ENCODE measurements around the gene KISS1R.

Gene KISS1R

GRCh38 chr19:940591-941291 lies 23.6 kb downstream of the KISS1R start:
- Histone ChIP-seq H3K4me3 (replicated peaks; ENCODE audit: low read depth, low read length) (peak overlapping the region; percentile 51), H3K27me3 (replicated peaks; ENCODE audit: control insufficient read depth, insufficient read depth, low read length) (no peaks in the 10 kb centered on the region), H3K36me3 (ENCODE audit: control insufficient read depth, insufficient read depth, low read length) (peaks cover 36% of the 10 kb centered on the region)
- TF ChIP-seq CTCF (IDR thresholded peaks at IDR 0.05; ENCODE audit: insufficient read depth, low read length, poor library complexity, severe bottlenecking) = no peak
- DNase-seq (ENCODE audit: extremely low read depth, insufficient read length) = no peak

- H3K4me3 ChIP-seq (replicated peaks; ENCODE audit: low read depth, low read length) = peak overlapping the region; percentile 51
- TF ChIP-seq CTCF (IDR thresholded peaks at IDR 0.05; ENCODE audit: insufficient read depth, low read length, poor library complexity, severe bottlenecking) = no peak
- no peaks in the 10 kb centered on the region for H3K27me3 ChIP-seq (replicated peaks; ENCODE audit: control insufficient read depth, insufficient read depth, low read length)
- H3K36me3 ChIP-seq (ENCODE audit: control insufficient read depth, insufficient read depth, low read length) = peaks cover 35% of the 10 kb centered on the region
- DNase-seq (ENCODE audit: extremely low read depth, insufficient read length) = no peak
These were observed 24.4 kb downstream of the KISS1R start for GRCh38 chr19:941292-942132.

GRCh38 chr19:942133-942645 lies 25.1 kb downstream of the KISS1R start:
- no peak for DNase-seq (ENCODE audit: extremely low read depth, insufficient read length)
- TF ChIP-seq CTCF (IDR thresholded peaks at IDR 0.05; ENCODE audit: insufficient read depth, low read length, poor library complexity, severe bottlenecking) = no peak
- no peaks in the 10 kb centered on the region for H3K27me3 ChIP-seq (replicated peaks; ENCODE audit: control insufficient read depth, insufficient read depth, low read length)
- H3K4me3 ChIP-seq (replicated peaks; ENCODE audit: low read depth, low read length) = no peak overlapping the region
- H3K36me3 ChIP-seq (ENCODE audit: control insufficient read depth, insufficient read depth, low read length) = peaks cover 34% of the 10 kb centered on the region

- no peak for TF ChIP-seq CTCF (IDR thresholded peaks at IDR 0.05; ENCODE audit: insufficient read depth, low read length, poor library complexity, severe bottlenecking)
- DNase-seq (ENCODE audit: extremely low read depth, insufficient read length) = no peak
- Histone ChIP-seq H3K36me3 (ENCODE audit: control insufficient read depth, insufficient read depth, low read length) (peaks cover 27% of the 10 kb centered on the region), H3K4me3 (replicated peaks; ENCODE audit: low read depth, low read length) (no peak overlapping the region), H3K27me3 (replicated peaks; ENCODE audit: control insufficient read depth, insufficient read depth, low read length) (no peaks in the 10 kb centered on the region)
These were observed 26.5 kb downstream of the KISS1R start for GRCh38 chr19:943551-944170.

GRCh38 chr19:944171-944567 lies 27.0 kb downstream of the KISS1R start:
- no peak overlapping the region for H3K4me3 ChIP-seq (replicated peaks; ENCODE audit: low read depth, low read length)
- peaks cover 27% of the 10 kb centered on the region for H3K36me3 ChIP-seq (ENCODE audit: control insufficient read depth, insufficient read depth, low read length)
- no peak for TF ChIP-seq CTCF (IDR thresholded peaks at IDR 0.05; ENCODE audit: insufficient read depth, low read length, poor library complexity, severe bottlenecking)
- H3K27me3 ChIP-seq (replicated peaks; ENCODE audit: control insufficient read depth, insufficient read depth, low read length) = no peaks in the 10 kb centered on the region
- no peak for DNase-seq (ENCODE audit: extremely low read depth, insufficient read length)
